Suprapubic skin (tissue), 4 donors: ENCODE results near the gene DLX2. TPM values are rescaled to one million over a fixed set of nuclear protein-coding genes. Genes with fewer than 3 reads are reported as not detected.

Experiments used
- DNase-seq, 2 donors: peaks; one replicate each; pipeline ENCODE4 v3.0.0-alpha.2; 2019; ENCODE audit warnings: low spot score in 2 of 2
- H3K27ac ChIP-seq: fragments of 200-600 bp; sonication (generic); one replicate; pipeline ENCODE4 v1.5.1; 2019
- H3K27me3 ChIP-seq: fragments of 200-600 bp; sonication (generic); one replicate; pipeline ENCODE4 v1.5.1; 2019
- H3K36me3 ChIP-seq: fragments of 200-600 bp; sonication (generic); one replicate; pipeline ENCODE4 v1.5.1; 2019
- H3K4me1 ChIP-seq: fragments of 200-600 bp; sonication (generic); one replicate; pipeline ENCODE4 v1.5.1; 2019
- H3K4me3 ChIP-seq: fragments of 200-600 bp; sonication (generic); one replicate; pipeline ENCODE4 v1.5.1; 2019; ENCODE audit warnings: mild to moderate bottlenecking
- H3K9me3 ChIP-seq: fragments of 200-600 bp; sonication (generic); one replicate; pipeline ENCODE4 v1.5.1; 2019
- CTCF ChIP-seq, 2 donors: fragments of 200-600 bp in 1 of 2; fragments of 450-650 bp in 1 of 2; sonication (generic) in 1 of 2; IDR thresholded peaks; one replicate each; pipeline ENCODE4 v1.5.1; 2016 to 2019; ENCODE audit warnings: antibody characterized with exemption in 2 of 2, mild to moderate bottlenecking in 1 of 2, moderate library complexity in 1 of 2
- EP300 ChIP-seq: sonication (generic); formaldehyde crosslinking; IDR thresholded peaks from one replicate; pipeline ENCODE4 v1.6.1; 2017; ENCODE audit warnings: antibody characterized with exemption
- POLR2A ChIP-seq, 2 donors: fragments of 450-650 bp; IDR thresholded peaks; one replicate each; pipeline ENCODE4 v1.6.1; 2017; ENCODE audit warnings: antibody characterized with exemption in 2 of 2, mild to moderate bottlenecking in 2 of 2, moderate library complexity in 2 of 2
- POLR2AphosphoS5 ChIP-seq, 3 donors: sonication (generic); formaldehyde crosslinking; IDR thresholded peaks; one replicate each; pipeline ENCODE4 v1.6.1; 2017; ENCODE audit warnings: antibody characterized with exemption in 3 of 3
- WGBS: methylation state at CpG from one replicate; pipeline ENCODE4 v1.1.5; 2018; 5-methylcytosine and 5-hydroxymethylcytosine counted together
- total RNA-seq, 4 donors: library from RNA; depleted of rRNA; stranded (reverse); fragments of >200 nt; gene quantifications; one replicate each; pipeline ENCODE4 v1.1.0, GENCODE V29; 2016

DLX2 gene
- total RNA-seq, 4 donors from 2014 or later = 0.30 to 1.1 (median 0.42) TPM; not detected in 1

DNA sequence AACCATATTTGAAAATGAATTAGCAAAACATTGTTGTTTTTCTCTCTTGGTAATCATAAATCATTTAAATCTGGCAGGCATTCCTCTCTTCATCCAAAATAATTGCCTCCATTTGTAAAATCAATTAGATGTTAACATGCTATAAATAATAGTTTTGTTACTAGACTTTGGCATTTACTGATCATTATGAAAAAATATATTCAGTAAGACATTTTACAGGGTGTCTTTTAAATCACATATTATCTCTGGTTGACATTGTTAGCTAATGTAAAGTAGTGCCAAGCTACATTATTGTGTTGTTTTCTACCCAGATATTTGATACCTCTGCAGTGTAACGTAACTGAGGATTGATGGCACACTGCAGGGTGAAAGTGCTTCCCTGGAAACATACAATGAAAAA, 49.2 kb downstream of the DLX2 start:
- Histone ChIP-seq H3K27me3 (no peaks in the 10 kb centered on the region), H3K9me3 (no peaks in the 10 kb centered on the region), H3K4me1 (no peaks in the 10 kb centered on the region), H3K4me3 (no peak overlapping the region), H3K27ac (no peak overlapping the region), H3K36me3 (no peaks in the 10 kb centered on the region)
- no peak for TF ChIP-seq POLR2AphosphoS5 (IDR thresholded peaks at IDR 0.05)
- TF ChIP-seq EP300 = no peak
- TF ChIP-seq POLR2A (IDR thresholded peaks at IDR 0.05) = no peak
- no peak for TF ChIP-seq CTCF (IDR thresholded peaks at IDR 0.05)
- DNase-seq = no peak
- 85% methylated on average over 1 of the region's 1 CpG for WGBS

- TF ChIP-seq CTCF (IDR thresholded peaks at IDR 0.05) (no peak), POLR2A (IDR thresholded peaks at IDR 0.05) (no peak), EP300 (no peak), POLR2AphosphoS5 (IDR thresholded peaks at IDR 0.05) (no peak)
- no peaks in the 10 kb centered on the region for H3K36me3 ChIP-seq
- H3K27me3 ChIP-seq = no peaks in the 10 kb centered on the region
- no peaks in the 10 kb centered on the region for H3K9me3 ChIP-seq
- H3K4me1 ChIP-seq = no peaks in the 10 kb centered on the region
- no peak for DNase-seq
- WGBS = 52% methylated on average over 4 of the region's 4 CpGs
- no peak overlapping the region for H3K4me3 ChIP-seq
- no peak overlapping the region for H3K27ac ChIP-seq
These were observed 50.4 kb downstream of the DLX2 start for GRCh38 chr2:172052000-172052983.

- no peaks in the 10 kb centered on the region for H3K9me3 ChIP-seq
- H3K27me3 ChIP-seq = no peaks in the 10 kb centered on the region
- WGBS = 83% methylated on average over 1 of the region's 1 CpG
- no peak for DNase-seq
- TF ChIP-seq EP300 (no peak), POLR2A (IDR thresholded peaks at IDR 0.05) (no peak), POLR2AphosphoS5 (IDR thresholded peaks at IDR 0.05) (no peak), CTCF (IDR thresholded peaks at IDR 0.05) (no peak)
- H3K4me1 ChIP-seq = no peaks in the 10 kb centered on the region
- H3K4me3 ChIP-seq = no peak overlapping the region
- no peak overlapping the region for H3K27ac ChIP-seq
- H3K36me3 ChIP-seq = no peaks in the 10 kb centered on the region
These were observed 52.1 kb downstream of the DLX2 start for GRCh38 chr2:172050479-172051125.

- H3K4me3 ChIP-seq = no peak overlapping the region
- H3K27me3 ChIP-seq = no peaks in the 10 kb centered on the region
- H3K36me3 ChIP-seq = no peaks in the 10 kb centered on the region
- 95% methylated on average over 2 of the region's 2 CpGs for WGBS
- DNase-seq = no peak
- no peaks in the 10 kb centered on the region for H3K9me3 ChIP-seq
- no peak for TF ChIP-seq EP300
- no peaks in the 10 kb centered on the region for H3K4me1 ChIP-seq
- H3K27ac ChIP-seq = no peak overlapping the region
These were observed 53.1 kb downstream of the DLX2 start for GRCh38 chr2:172049567-172050120.

Other genes with a start within 250 kb of the DLX2 start
- 10 to 100 TPM; 18.5 to 37.4 (median 24.9) TPM for gene SLC25A12, start 208.7 kb downstream of the DLX2 start, total RNA-seq
- gene HAT1, start 180.4 kb downstream of the DLX2 start, total RNA-seq = 10 to 100 TPM; 22.0 to 24.6 (median 23.7) TPM
- gene METAP1D, start 102.9 kb downstream of the DLX2 start, total RNA-seq = 1 to 10 TPM; 2.1 to 5.9 (median 4.3) TPM
- gene DLX1, start 17.4 kb downstream of the DLX2 start, total RNA-seq = 1 to 10 TPM in 1 of 4 donors, under 1 TPM in 2, not detected in 1; 0.19 to 1.6 (median 0.44) TPM